H1 (cell line): Measurements from ENCODE around the gene LCE3B. TPM values are rescaled to one million over a fixed set of nuclear protein-coding genes. Genes with fewer than 3 reads are reported as not detected.

Experiments used
- CTCF ChIA-PET: fragments of 300-600 bp; sonication (Branson Sonifier 250); formaldehyde crosslinking; loops from one replicate; lab custom pipeline; 2021; ENCODE audit not compliant: partially characterized antibody; lab: Charles Lee
- POLR2A ChIA-PET: fragments of 300-600 bp; sonication (Branson Sonifier 250); formaldehyde crosslinking; loops from one replicate; lab custom pipeline; 2021; ENCODE audit warnings: inconsistent platforms; ENCODE audit not compliant: partially characterized antibody; lab: Charles Lee
- DNase-seq, 2 experiments: peaks; one replicate each; pipeline versions ENCODE4 v3.0.0 to v3.0.0-alpha.2; 2010 to 2022; ENCODE audit warnings: low spot score in 2 of 2, low read depth in 1 of 2, mixed read lengths in 1 of 2
- FAIRE-seq: peaks from 2 replicates; lab custom pipeline; 2011; peaks lifted over from hg19 to GRCh38; lab: Jason Lieb, UNC
- H2AFZ ChIP-seq: 2 replicates; pipeline ENCODE4 v1.8.1; 2012; ENCODE audit warnings: low read length, inconsistent platforms
- H2AK5ac ChIP-seq: 2 replicates; pipeline ENCODE4 v1.6.1; 2013; ENCODE audit warnings: low read depth, low read length
- H2BK120ac ChIP-seq: replicated peaks from 2 replicates; pipeline ENCODE3; 2013; ENCODE audit warnings: low read depth, low read length, inconsistent platforms
- H2BK12ac ChIP-seq: 2 replicates; pipeline ENCODE4 v1.6.1; 2013; ENCODE audit warnings: low read depth, low read length
- H2BK15ac ChIP-seq: 2 replicates; pipeline ENCODE4 v1.6.1; 2013; ENCODE audit warnings: low read length
- H2BK20ac ChIP-seq: 2 replicates; pipeline ENCODE4 v1.6.1; 2013; ENCODE audit warnings: low read length
- H2BK5ac ChIP-seq: 2 replicates; pipeline ENCODE4 v1.6.1; 2013; ENCODE audit warnings: low read depth, low read length
- H3K14ac ChIP-seq: 2 replicates; pipeline ENCODE4 v1.6.1; 2013; ENCODE audit warnings: inconsistent platforms; ENCODE audit not compliant: insufficient read length
- H3K18ac ChIP-seq: 2 replicates; pipeline ENCODE4 v1.6.1; 2013; ENCODE audit warnings: low read length; ENCODE audit errors: extremely low read depth
- H3K23ac ChIP-seq: 2 replicates; pipeline ENCODE4 v1.6.1; 2013; ENCODE audit warnings: inconsistent platforms; ENCODE audit not compliant: insufficient read length
- H3K23me2 ChIP-seq: 2 replicates; pipeline ENCODE4 v1.6.1; 2013; ENCODE audit warnings: low read depth, low read length
- H3K27ac ChIP-seq: 2 replicates; pipeline ENCODE4 v1.6.1; 2011; ENCODE audit warnings: low read depth, low read length, inconsistent platforms
- H3K27me3 ChIP-seq, 4 experiments: replicated peaks in 1 of 4; 1 replicate in 1 of 4; 2 replicates in 3 of 4; pipeline versions ENCODE4 v1.6.1 to v1.8.1; 2011 to 2013; ENCODE audit warnings: low read length in 3 of 4, mild to moderate bottlenecking in 3 of 4, inconsistent platforms in 2 of 4, mixed read lengths in 2 of 4, moderate library complexity in 1 of 4; ENCODE audit not compliant: control insufficient read depth in 3 of 4, insufficient read depth in 3 of 4; ENCODE audit errors: extremely low read depth in 1 of 4
- H3K36me3 ChIP-seq, 4 experiments: 2 replicates each; pipeline versions ENCODE4 v1.6.1 to v1.8.1; 2011 to 2013; ENCODE audit warnings: mild to moderate bottlenecking in 4 of 4, low read length in 3 of 4, moderate library complexity in 2 of 4, control low read depth in 1 of 4, inconsistent platforms in 1 of 4; ENCODE audit not compliant: insufficient read depth in 4 of 4, control insufficient read depth in 2 of 4
- H3K4ac ChIP-seq: replicated peaks from 2 replicates; pipeline ENCODE3; 2013; ENCODE audit warnings: low read length, low read depth, mixed read lengths, inconsistent platforms; ENCODE audit not compliant: insufficient read length
- H3K4me1 ChIP-seq, 4 experiments: replicated peaks in 1 of 4; 1 replicate in 1 of 4; 2 replicates in 3 of 4; pipeline versions ENCODE4 v1.6.1 to v1.8.1; 2011 to 2013; ENCODE audit warnings: low read length in 3 of 4, inconsistent platforms in 2 of 4, mixed read lengths in 1 of 4; ENCODE audit not compliant: insufficient read depth in 4 of 4, control insufficient read depth in 3 of 4
- H3K4me2 ChIP-seq, 2 experiments: 2 replicates each; pipeline versions ENCODE4 v1.6.1 to v1.8.1; 2011 to 2013; ENCODE audit warnings: low read depth in 2 of 2, low read length in 2 of 2, control low read depth in 1 of 2, inconsistent platforms in 1 of 2, mild to moderate bottlenecking in 1 of 2; ENCODE audit not compliant: insufficient read depth in 1 of 2
- H3K4me3 ChIP-seq, 4 experiments: fragments of 200-600, 300-600 bp in 1 of 4; sonication (generic), shearing (Covaris generic), sonication (Bioruptor Twin) in 1 of 4; 2 replicates each; pipeline versions ENCODE4 v1.5.1 to v1.8.1; 2011 to 2016; ENCODE audit warnings: low read length in 4 of 4, low read depth in 3 of 4, control low read depth in 2 of 4, inconsistent platforms in 2 of 4, mild to moderate bottlenecking in 2 of 4, mixed read lengths in 1 of 4, moderate library complexity in 1 of 4; ENCODE audit not compliant: insufficient read depth in 2 of 4; ENCODE audit errors: extremely low read depth in 1 of 4
- H3K56ac ChIP-seq: replicated peaks from 2 replicates; pipeline ENCODE3; 2013; ENCODE audit warnings: low read depth, mild to moderate bottlenecking, mixed read lengths, low read length, inconsistent platforms; ENCODE audit not compliant: insufficient read length
- H3K79me1 ChIP-seq: 2 replicates; pipeline ENCODE4 v1.6.1; 2013; ENCODE audit warnings: low read depth, low read length, control low read depth
- H3K79me2 ChIP-seq, 2 experiments: 2 replicates each; pipeline versions ENCODE4 v1.6.1 to v1.8.1; 2012 to 2013; ENCODE audit warnings: low read length in 2 of 2, mild to moderate bottlenecking in 2 of 2, inconsistent platforms in 1 of 2; ENCODE audit not compliant: insufficient read depth in 2 of 2, control insufficient read depth in 1 of 2
- H3K9ac ChIP-seq, 4 experiments: replicated peaks in 1 of 4; 1 replicate in 1 of 4; 2 replicates in 3 of 4; pipeline versions ENCODE4 v1.6.1 to v1.8.1; 2011 to 2013; ENCODE audit warnings: low read depth in 3 of 4, low read length in 3 of 4, control low read depth in 2 of 4, mild to moderate bottlenecking in 2 of 4, moderate library complexity in 2 of 4, inconsistent platforms in 1 of 4; ENCODE audit errors: extremely low read depth in 1 of 4
- H3K9me3 ChIP-seq, 2 experiments: 2 replicates each; pipeline versions ENCODE4 v1.6.1 to v1.8.1; 2012 to 2013; ENCODE audit warnings: mild to moderate bottlenecking in 2 of 2, moderate library complexity in 2 of 2, control low read depth in 1 of 2, inconsistent platforms in 1 of 2, low read depth in 1 of 2, low read length in 1 of 2, mixed read lengths in 1 of 2; ENCODE audit not compliant: insufficient read depth in 2 of 2
- H4K20me1 ChIP-seq, 2 experiments: replicated peaks in 1 of 2; 2 replicates each; pipeline versions ENCODE3 to v1.8.1; 2011 to 2013; ENCODE audit warnings: inconsistent platforms in 2 of 2, low read length in 2 of 2, mild to moderate bottlenecking in 1 of 2; ENCODE audit not compliant: insufficient read depth in 2 of 2, control insufficient read depth in 1 of 2
- H4K5ac ChIP-seq: 2 replicates; pipeline ENCODE4 v1.6.1; 2013; ENCODE audit warnings: low read length, low read depth, mixed read lengths, inconsistent platforms; ENCODE audit not compliant: insufficient read length
- H4K8ac ChIP-seq: 2 replicates; pipeline ENCODE4 v1.8.0; 2013; ENCODE audit warnings: mild to moderate bottlenecking, moderate library complexity, low read length, inconsistent platforms; ENCODE audit not compliant: insufficient read depth; ENCODE audit errors: extremely low read depth
- H4K91ac ChIP-seq: replicated peaks from 2 replicates; pipeline ENCODE3; 2013; ENCODE audit warnings: low read length, mixed read lengths, inconsistent platforms; ENCODE audit not compliant: insufficient read length
- BRCA1 ChIP-seq: IDR thresholded peaks from 2 replicates; pipeline ENCODE4 v1.6.1; 2012; ENCODE audit warnings: low read depth, low read length, improper control_type of control experiment
- CEBPB ChIP-seq: IDR thresholded peaks from 2 replicates; pipeline ENCODE4 v1.6.1; 2012; ENCODE audit warnings: low read depth, low read length
- CREB1 ChIP-seq: IDR thresholded peaks from 2 replicates; pipeline ENCODE4 v1.6.1; 2012; ENCODE audit warnings: inconsistent platforms
- GTF2F1 ChIP-seq: IDR thresholded peaks from 2 replicates; pipeline ENCODE4 v1.6.1; 2012; ENCODE audit warnings: low read depth, low read length, improper control_type of control experiment, borderline replicate concordance
- JUND ChIP-seq: IDR thresholded peaks from 2 replicates; pipeline ENCODE4 v1.6.1; 2011; ENCODE audit warnings: mild to moderate bottlenecking, improper control_type of control experiment, low read length
- RBBP5 ChIP-seq: IDR thresholded peaks from 2 replicates; pipeline ENCODE4 v1.7.1; 2012; ENCODE audit warnings: low read depth, mild to moderate bottlenecking, inconsistent platforms, low read length, moderate library complexity, borderline replicate concordance
- RNF2 ChIP-seq: fragments of 200-900, 300-1000 bp; sonication (generic); IDR thresholded peaks from 2 replicates; pipeline ENCODE4 v1.7.1; 2016; ENCODE audit warnings: borderline replicate concordance, low read depth, mild to moderate bottlenecking, antibody characterized with exemption, low read length; ENCODE audit not compliant: poor library complexity, severe bottlenecking; ENCODE audit errors: missing control alignments
- SIX5 ChIP-seq: IDR thresholded peaks from 2 replicates; pipeline ENCODE4 v1.6.1; 2011; ENCODE audit warnings: mild to moderate bottlenecking, low read depth, low read length
- SUZ12 ChIP-seq: fragments of 200-600 bp; sonication (generic); IDR thresholded peaks from 2 replicates; pipeline ENCODE4 v1.6.1; 2012; ENCODE audit warnings: mild to moderate bottlenecking, inconsistent platforms, low read length, moderate library complexity, mixed read lengths
- TAF1 ChIP-seq: IDR thresholded peaks from 2 replicates; pipeline ENCODE4 v1.6.1; 2011; ENCODE audit warnings: mild to moderate bottlenecking, low read depth, low read length
- WGBS, 2 experiments: shearing (Covaris generic) in 1 of 2; methylation state at CpG; one replicate each; pipeline versions ENCODE4 v1.1.6 to v1.1.7; 2013 to 2015; ENCODE audit warnings: low lambda C conversion rate in 2 of 2, mixed read lengths in 2 of 2, inconsistent platforms in 1 of 2, low coverage in 1 of 2, missing lambda C conversion rate in 1 of 2; ENCODE audit not compliant: insufficient replicate concordance in 2 of 2, insufficient coverage in 1 of 2, insufficient read length in 1 of 2; ENCODE audit errors: extremely low coverage in 1 of 2, missing lambda C conversion rate in 1 of 2; 5-methylcytosine and 5-hydroxymethylcytosine counted together
- polyA plus RNA-seq, 7 experiments: library from polyadenylated mRNA; depleted of rRNA in 3 of 7; stranded (reverse) in 5 of 7; unstranded in 2 of 7; fragments of >200 nt in 5 of 7; fragments of 200-250 nt in 2 of 7; gene quantifications; 1 replicate in 5 of 7; 2 replicates in 1 of 7; 4 replicates in 1 of 7; pipeline versions ENCODE4 v1.2.1 to v1.2.3, GENCODE V29; 2011 to 2013; ENCODE audit warnings: missing spikeins in 2 of 7, mixed read lengths in 2 of 7
- total RNA-seq: library from RNA; stranded (reverse); fragmentation: NEBNext Ultra II Directional; extraction: Animal tissue kit (Norgen Biotek cat#: 25700); gene quantifications from 2 replicates; pipeline ENCODE4 v1.2.1, GENCODE V29; 2021
- TF ChIP-seq, protein P1 (sequence below): IDR thresholded peaks from 2 replicates; pipeline ENCODE4 v1.6.1; 2012; ENCODE audit warnings: inconsistent platforms
- TF ChIP-seq, protein P2 (sequence below): IDR thresholded peaks from 2 replicates; pipeline ENCODE4 v1.6.1; 2012; ENCODE audit warnings: inconsistent platforms
- TF ChIP-seq, protein P3 (sequence below): IDR thresholded peaks from 2 replicates; pipeline ENCODE4 v1.6.1; 2011; ENCODE audit warnings: low read length, improper control_type of control experiment

The LCE3B gene
- total and polyA plus RNA-seq, 2 of the 8 experiments (the other 6 are each of a cell fraction or from before 2014, with no cell fraction given) = not detected

DNA sequence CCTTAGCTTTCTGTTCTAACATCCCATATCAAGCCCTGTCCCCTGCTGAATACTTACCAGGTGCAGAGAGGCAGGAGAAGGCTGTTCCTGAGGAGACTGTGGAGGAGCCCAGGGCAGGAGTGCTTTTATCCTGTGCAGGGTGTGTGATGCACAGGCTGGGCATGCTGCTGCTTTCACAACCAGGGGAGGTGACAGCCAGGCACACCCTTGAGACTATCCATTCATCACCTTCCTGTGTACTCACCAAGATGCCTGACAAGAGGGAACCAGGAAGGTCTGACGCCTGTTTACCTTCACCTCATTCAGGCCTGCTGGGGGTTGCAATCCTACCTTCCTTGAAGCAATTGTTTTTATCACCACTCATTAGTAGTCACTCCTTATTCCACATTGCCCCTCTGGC, 46.9 kb upstream of the LCE3B start, which contains the start of gene LCE3E:
LCE3E (minus strand) TSS at position 100 of the 400 bp plus-strand sequence. CDS start 572 bp downstream, outside the sequence.
- Histone ChIP-seq H2BK12ac (no peak within 1 kb of the TSS), H3K4me3 (no peak within 1 kb of the TSS), H3K14ac (no peak within 1 kb of the TSS), H2BK15ac (no peak within 1 kb of the TSS), H3K9ac (no peak within 1 kb of the TSS), H3K4ac (no peak within 1 kb of the TSS), H4K91ac (no peak within 1 kb of the TSS), H3K56ac (no peak within 1 kb of the TSS), H4K20me1 (no peaks in the 10 kb centered on the region), H3K23ac (no peak within 1 kb of the TSS), H4K8ac (no peak within 1 kb of the TSS), H3K79me1 (no peaks in the 10 kb centered on the region), H3K36me3 (no peaks in the 10 kb centered on the region; a peak in 1 of 8 replicates), H2BK20ac (no peak within 1 kb of the TSS), H2BK120ac (no peak within 1 kb of the TSS), H3K4me1 (no peaks in the 10 kb centered on the region), H3K9me3 (peaks cover 64 to 79% of the 10 kb centered on the region in 2 experiments), H3K4me2 (no peak within 1 kb of the TSS), H3K23me2 (no peaks in the 10 kb centered on the region; the same call in 1 of the 2 replicates), H3K79me2 (no peaks in the 10 kb centered on the region), H3K27me3 (no peaks in the 10 kb centered on the region), H3K27ac (no peak within 1 kb of the TSS), H3K18ac (no peak within 1 kb of the TSS), H2AK5ac (no peak within 1 kb of the TSS), H4K5ac (no peak within 1 kb of the TSS), H2BK5ac (no peak within 1 kb of the TSS), H2AFZ (no peak within 1 kb of the TSS)
- no peak for FAIRE-seq
- WGBS, 2 experiments = 38% methylated on average over 1 of the region's 1 CpG; no CpG with 5 or more reads in 1 of the 2 experiments
- no peak for DNase-seq
- POLR2A ChIA-PET = no interaction called here
- CTCF ChIA-PET = interaction anchor here (1.3 kb wide), 1 partner anchor 219 kb away, joined by 3 read pairs; no protein-coding TSS in a partner anchor
- TF ChIP-seq, protein P1, sequence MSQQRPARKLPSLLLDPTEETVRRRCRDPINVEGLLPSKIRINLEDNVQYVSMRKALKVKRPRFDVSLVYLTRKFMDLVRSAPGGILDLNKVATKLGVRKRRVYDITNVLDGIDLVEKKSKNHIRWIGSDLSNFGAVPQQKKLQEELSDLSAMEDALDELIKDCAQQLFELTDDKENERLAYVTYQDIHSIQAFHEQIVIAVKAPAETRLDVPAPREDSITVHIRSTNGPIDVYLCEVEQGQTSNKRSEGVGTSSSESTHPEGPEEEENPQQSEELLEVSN = no peak
- TF ChIP-seq RNF2 = no peak
- TF ChIP-seq RBBP5 = no peak
- TF ChIP-seq SIX5 = no peak
- TF ChIP-seq CEBPB = no peak
- TF ChIP-seq, protein P2, sequence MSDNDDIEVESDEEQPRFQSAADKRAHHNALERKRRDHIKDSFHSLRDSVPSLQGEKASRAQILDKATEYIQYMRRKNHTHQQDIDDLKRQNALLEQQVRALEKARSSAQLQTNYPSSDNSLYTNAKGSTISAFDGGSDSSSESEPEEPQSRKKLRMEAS = no peak
- TF ChIP-seq SUZ12 = no peak
- TF ChIP-seq JUND = no peak
- TF ChIP-seq BRCA1 = no peak
- TF ChIP-seq, protein P3, sequence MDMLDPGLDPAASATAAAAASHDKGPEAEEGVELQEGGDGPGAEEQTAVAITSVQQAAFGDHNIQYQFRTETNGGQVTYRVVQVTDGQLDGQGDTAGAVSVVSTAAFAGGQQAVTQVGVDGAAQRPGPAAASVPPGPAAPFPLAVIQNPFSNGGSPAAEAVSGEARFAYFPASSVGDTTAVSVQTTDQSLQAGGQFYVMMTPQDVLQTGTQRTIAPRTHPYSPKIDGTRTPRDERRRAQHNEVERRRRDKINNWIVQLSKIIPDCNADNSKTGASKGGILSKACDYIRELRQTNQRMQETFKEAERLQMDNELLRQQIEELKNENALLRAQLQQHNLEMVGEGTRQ = no peak
- no peak for TF ChIP-seq CREB1
- no peak for TF ChIP-seq GTF2F1
- TF ChIP-seq TAF1 = no peak
